GM12865 (cell line): ENCODE data around the gene ALDOA.
"Not testable (repeated sequence)": the region's sequence is repeated elsewhere in the genome, so short reads cannot be mapped to it uniquely, and the experiment has no call there.

ENCODE experiments used
- DNase-seq: peaks from one replicate; pipeline ENCODE4 v3.0.0; 2010; ENCODE audit warnings: low read depth
- H3K4me3 ChIP-seq: 2 replicates; pipeline ENCODE4 v1.5.1; 2011; ENCODE audit warnings: mild to moderate bottlenecking, low read depth, low read length, control low read depth
- TF ChIP-seq, protein P1 (sequence below): IDR thresholded peaks from 2 replicates; pipeline ENCODE4 v1.5.1; 2011; ENCODE audit warnings: low read length, control low read depth, low read depth, inconsistent platforms; ENCODE audit not compliant: insufficient read depth; ENCODE audit errors: missing control alignments

Gene ALDOA

DNA sequence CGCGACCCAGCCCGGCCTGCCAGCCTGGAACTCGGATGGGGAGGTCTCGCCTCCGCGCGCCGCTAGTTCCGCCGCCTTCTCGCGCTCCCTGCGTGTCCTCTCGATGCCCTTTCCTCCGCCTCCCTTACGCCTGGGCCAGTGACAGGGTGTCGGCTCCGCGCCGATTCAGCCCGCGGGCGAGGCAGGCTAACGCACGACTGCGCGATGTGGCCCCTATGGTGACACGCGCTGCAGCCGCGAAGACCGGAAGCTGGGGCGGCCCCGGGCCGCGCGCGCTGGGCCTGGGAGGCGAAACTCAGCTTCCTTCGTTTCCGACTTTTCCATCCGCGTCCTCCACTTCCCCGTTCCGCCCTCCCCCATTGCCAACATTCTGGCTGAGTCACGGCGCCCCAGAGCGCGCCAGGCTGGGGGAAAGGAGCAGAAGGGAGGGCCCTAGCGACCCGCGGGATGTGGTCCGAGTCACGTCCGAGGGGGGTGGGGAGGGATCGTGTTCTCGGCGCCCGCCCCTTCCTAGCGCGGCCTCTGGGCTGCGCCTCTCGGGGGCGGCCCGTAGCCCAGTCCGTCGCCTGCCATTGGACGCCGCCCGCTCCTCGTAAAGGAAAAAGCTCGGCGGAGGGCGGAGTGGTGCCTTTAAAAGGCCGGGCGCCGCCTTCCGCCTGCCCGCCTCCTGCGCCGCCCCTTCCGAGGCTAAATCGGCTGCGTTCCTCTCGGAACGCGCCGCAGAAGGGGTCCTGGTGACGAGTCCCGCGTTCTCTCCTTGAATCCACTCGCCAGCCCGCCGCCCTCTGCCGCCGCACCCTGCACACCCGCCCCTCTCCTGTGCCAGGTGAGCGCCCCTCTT, at the start of gene ALDOA:
TSS of gene ALDOA (plus strand) at position 659 of the 841 bp plus-strand sequence. CDS start 1,138 bp downstream, outside the sequence.
- TF ChIP-seq, protein P1, sequence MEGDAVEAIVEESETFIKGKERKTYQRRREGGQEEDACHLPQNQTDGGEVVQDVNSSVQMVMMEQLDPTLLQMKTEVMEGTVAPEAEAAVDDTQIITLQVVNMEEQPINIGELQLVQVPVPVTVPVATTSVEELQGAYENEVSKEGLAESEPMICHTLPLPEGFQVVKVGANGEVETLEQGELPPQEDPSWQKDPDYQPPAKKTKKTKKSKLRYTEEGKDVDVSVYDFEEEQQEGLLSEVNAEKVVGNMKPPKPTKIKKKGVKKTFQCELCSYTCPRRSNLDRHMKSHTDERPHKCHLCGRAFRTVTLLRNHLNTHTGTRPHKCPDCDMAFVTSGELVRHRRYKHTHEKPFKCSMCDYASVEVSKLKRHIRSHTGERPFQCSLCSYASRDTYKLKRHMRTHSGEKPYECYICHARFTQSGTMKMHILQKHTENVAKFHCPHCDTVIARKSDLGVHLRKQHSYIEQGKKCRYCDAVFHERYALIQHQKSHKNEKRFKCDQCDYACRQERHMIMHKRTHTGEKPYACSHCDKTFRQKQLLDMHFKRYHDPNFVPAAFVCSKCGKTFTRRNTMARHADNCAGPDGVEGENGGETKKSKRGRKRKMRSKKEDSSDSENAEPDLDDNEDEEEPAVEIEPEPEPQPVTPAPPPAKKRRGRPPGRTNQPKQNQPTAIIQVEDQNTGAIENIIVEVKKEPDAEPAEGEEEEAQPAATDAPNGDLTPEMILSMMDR = no peak
- H3K4me3 ChIP-seq = peak within 1 kb of the TSS; percentile 94
- peak; percentile 98 for DNase-seq

DNA sequence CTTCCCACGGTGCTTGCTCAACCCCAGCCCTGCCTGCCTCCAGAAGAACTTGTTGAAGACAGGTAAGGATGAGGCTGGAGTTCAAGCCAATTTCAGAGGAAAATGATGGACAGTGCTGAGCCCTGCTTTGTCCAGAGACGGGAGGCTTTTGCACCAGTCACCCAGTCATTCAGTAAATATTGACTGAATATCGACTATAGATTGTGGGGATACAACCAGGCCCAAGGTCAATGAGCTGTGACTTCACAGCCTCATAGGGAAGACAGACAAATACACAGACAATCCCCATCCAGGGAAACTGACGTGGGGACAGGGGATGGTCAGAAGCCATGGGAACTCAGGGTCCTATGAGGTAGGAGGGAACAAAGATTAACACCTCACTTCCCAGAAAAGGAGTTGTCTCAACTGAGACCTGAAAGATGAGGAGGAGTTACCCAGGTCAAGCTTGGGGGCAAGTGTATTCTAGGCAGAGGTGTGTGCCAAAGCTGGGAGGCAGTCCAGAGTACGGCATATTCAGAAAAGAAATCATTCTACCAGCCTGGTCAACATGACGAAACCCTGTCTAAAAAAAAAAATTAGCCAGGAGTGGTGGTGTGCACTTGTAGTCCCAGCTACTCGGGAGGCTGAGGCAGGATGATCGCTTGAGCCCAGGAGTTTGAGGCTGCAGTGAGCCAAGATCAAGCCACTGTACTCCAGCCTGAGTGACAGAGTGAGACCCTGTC, 48.8 kb upstream of the ALDOA start:
- DNase-seq = no peak
- no peak overlapping the region for H3K4me3 ChIP-seq
- TF ChIP-seq, protein P1 = no peak

DNA sequence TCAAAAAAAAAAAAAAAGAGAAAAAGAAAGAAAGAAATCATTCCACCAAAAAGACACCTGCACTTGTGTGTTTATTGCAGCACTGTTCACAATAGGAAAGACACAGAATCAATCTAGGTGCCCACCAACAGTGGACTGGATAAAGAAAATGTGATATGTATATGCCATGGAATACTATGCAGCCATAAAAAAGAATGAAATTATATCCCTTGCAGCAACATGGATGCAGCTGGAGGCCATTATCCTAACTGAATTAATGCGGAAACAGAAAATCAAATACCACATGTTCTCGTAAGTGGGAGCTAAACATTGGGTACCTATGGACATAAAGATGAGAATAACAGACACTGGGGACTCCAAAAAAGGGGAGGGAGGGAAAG, 48.3 kb upstream of the ALDOA start:
- no peak overlapping the region for H3K4me3 ChIP-seq
- DNase-seq = no peak
- TF ChIP-seq, protein P1 = no peak

DNA sequence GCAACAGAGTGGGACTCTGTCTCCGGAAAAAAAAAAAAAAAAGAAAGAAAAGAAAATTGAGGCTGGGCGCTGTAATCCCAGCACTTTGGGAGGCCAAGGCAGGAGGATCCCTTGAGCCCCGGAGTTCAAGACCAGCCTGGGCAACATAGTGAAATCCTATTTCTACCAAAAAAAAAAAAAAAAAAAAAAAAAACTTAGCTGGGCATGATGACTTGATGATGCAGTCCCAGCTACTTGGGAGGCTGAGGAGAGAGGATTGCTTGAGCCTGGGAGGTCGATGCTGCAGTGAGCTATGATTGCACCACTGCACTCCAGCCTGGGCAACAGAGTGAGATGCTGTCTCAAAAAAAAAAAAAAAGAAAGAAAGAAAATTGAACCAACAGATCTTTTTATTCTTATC, 47.6 kb upstream of the ALDOA start:
- not testable (repeated sequence) for H3K4me3 ChIP-seq, DNase-seq

DNA sequence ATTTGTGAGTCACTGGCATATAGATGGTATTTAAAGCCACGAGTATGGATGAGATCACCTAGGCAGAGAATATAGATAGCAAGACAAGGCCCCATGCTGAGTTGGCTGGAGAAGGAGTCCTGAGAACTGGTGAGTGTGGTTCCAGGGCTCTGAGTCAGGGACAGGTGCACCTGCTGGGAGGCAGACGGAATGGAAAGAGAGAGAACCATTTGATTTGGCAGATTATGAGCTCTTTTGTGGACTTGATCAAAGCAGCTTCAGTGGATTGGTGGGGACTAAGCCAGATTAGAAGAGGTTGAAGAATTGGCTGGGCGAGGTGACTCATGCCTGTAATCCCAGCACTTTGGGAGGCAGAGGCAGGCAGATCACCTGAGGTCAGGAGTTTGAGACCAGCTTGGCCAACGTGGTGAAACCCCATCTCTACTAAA, 46.8 kb upstream of the ALDOA start:
- no peak for DNase-seq
- TF ChIP-seq, protein P1 = no peak
- H3K4me3 ChIP-seq = no peak overlapping the region

DNA sequence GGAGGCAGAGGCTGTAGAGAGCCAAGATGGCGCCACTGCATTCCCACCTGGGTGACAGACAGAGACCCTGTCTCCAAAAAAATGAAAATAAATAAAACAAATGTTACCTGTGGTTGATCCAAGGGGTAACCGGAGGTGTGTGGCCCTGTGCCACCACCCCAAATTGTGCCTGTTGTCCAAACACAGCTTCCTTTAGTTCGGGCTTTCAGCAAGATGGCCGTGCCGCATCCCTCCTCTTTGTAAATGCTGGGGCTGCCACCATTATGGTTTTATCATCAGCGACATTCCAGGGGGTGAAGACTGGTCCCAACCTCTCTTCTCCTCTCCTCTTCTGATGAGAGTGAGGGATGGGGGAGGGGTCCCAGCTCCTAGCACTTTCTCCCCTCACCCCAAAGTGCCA, 42.7 kb upstream of the ALDOA start, which contains the start of gene C16orf92:
TSS of gene C16orf92 (plus strand) at position 312 of the 400 bp plus-strand sequence. CDS start 143 bp downstream, outside the sequence.
- H3K4me3 ChIP-seq = no peak within 1 kb of the TSS
- DNase-seq = no peak
- TF ChIP-seq, protein P1 = no peak

DNA sequence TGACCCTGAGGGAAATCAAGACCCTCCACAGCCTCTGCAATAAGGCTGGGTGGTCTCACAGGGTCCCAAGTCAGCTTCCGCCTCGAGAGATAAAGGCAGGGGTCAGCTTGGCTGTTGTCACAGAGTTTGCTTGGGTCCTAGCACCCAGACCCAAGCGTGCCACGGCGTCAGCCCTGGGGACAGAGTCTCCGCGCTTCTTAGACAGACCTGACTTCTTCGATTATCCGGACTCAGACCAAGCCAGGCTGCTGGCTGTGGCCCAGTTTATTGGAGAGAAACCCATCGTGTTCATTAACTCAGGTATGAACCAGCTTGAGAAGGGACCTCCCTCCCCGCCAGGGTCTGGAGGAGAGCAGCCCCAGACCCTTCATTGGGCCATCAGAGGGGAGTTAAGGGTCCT, 42.0 kb upstream of the ALDOA start:
- TF ChIP-seq, protein P1 = no peak
- DNase-seq = no peak
- H3K4me3 ChIP-seq = no peak overlapping the region
